Measurements from ENCODE around the gene PDE4D. TPM values are rescaled to one million over a fixed set of nuclear protein-coding genes. Genes with fewer than 3 reads are reported as not detected.

Gene PDE4D
- polyA plus RNA-seq, 3 donors = 1.3 to 22.7 (median 11.0) TPM

- no peak overlapping the region for H3K27ac ChIP-seq (ENCODE audit: low read depth, low read length)
Observed at GRCh38 chr5:59142927-59143326, 750.6 kb downstream of the PDE4D start.

DNA sequence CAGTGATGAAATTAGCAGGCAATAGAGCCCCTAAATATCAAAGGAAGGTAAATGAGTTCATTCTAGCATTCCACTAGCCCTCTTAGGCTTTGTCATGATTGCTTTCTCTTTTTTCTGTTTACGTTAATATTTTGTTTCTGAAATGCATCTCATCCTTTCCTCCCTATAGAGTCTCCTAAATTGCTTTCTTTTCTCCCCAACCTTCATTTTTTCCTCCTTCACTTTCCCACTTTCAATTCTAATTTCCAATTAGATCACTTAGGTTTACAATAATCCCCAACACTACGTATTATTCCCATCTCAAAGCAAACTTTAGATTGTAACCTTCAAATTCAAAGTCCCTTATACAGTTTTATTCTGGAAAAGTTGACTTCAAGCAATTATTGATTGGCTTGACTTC lies 751.4 kb downstream of the PDE4D start:
- WGBS, 3 donors = 96% methylated on average over 2 of the region's 2 CpGs

DNA sequence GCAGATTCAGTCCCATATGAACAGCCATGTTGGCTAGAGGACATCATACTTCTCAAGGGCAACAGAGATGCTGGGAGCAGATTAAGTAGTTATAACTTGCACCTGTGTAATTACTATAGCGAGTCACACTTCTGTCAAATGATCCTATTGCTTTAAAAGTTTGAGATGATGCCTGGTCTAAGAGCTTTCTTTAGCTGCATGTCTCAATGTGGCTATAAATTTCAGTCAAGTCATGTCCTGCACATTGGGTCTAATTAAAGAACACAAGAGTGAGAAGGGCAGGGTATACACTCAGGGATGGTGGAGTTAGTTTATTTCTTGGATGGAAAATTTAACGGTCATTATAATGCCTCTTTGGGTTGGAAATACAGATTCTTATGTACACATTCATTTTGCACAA lies 753.4 kb downstream of the PDE4D start:
- 90 to 98% (median 98%) methylated on average over 2 of the region's 2 CpGs for WGBS, 3 donors
- no peak overlapping the region for H3K27ac ChIP-seq (ENCODE audit: low read depth, low read length)

More for the DNA sequence above, 751.4 kb downstream of the PDE4D start:
- no peak overlapping the region for H3K27ac ChIP-seq (ENCODE audit: low read depth, low read length)

- no peak overlapping the region for H3K27ac ChIP-seq (ENCODE audit: low read depth, low read length)
- WGBS, 3 donors = 36 to 94% (median 87%) methylated on average over 1 of the region's 1 CpG
Observed at GRCh38 chr5:59139695-59140094, 753.8 kb downstream of the PDE4D start.

DNA sequence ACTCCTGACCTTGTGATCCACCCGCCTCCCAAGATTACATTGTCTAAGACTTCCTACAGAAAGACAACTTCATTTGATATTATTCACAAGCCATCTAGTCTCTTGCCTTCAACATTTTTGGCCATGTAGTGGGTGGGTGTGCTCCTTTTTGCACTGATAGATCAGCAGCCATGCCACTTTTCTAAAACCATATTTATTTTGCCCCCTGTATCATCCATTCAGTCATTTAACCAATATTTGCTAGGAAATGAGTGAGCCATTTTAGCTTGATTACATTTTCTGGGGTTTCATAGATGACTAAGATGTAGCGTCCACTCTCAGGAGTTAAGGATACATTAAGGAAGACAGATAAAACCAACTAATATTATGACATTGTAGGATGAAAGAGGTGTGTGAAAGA lies 755.0 kb downstream of the PDE4D start:
- WGBS, 3 donors = 93 to 96% (median 96%) methylated on average over 2 of the region's 2 CpGs
- no peak overlapping the region for H3K27ac ChIP-seq (ENCODE audit: low read depth, low read length)

GRCh38 chr5:59137846-59138245 lies 755.7 kb downstream of the PDE4D start:
- 77 to 88% (median 82%) methylated on average over 2 of the region's 2 CpGs for WGBS, 3 donors
- H3K27ac ChIP-seq (ENCODE audit: low read depth, low read length) = no peak overlapping the region

- H3K27ac ChIP-seq (ENCODE audit: low read depth, low read length) = no peak overlapping the region
- 45 to 50% (median 48%) methylated on average over 2 of the region's 2 CpGs for WGBS, 3 donors
Observed at GRCh38 chr5:59136549-59136948, 757.0 kb downstream of the PDE4D start.

- 85 to 92% (median 87%) methylated on average over 5 of the region's 5 CpGs for WGBS, 3 donors
- H3K27ac ChIP-seq (ENCODE audit: low read depth, low read length) = no peak overlapping the region
Observed at GRCh38 chr5:59134471-59135163, 758.9 kb downstream of the PDE4D start.

DNA sequence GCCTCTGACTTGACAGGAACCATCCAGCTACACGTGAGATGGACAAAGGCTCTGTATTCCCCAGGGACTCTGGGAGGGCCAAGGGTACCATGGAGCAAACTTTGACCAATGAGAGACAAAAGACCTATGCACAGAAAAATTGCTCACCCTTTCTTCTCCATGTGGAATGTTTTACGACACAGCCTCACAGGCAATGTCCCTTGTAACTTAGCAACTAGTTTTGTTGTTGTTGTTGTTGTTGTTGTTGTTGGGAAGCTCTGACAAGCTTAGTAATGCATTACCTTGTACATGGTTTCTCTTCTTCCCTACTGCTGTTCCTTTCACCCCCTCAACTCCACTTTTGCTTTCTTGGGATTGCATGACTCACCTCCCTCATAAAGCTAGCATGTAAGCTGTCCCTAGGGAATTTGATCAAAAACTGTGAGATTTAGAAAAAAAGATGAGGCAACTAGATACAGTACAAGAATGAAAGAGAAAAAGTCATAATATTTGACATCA lies 759.7 kb downstream of the PDE4D start:
- 77 to 87% (median 83%) methylated on average over 2 of the region's 2 CpGs for WGBS, 3 donors
- no peak overlapping the region for H3K27ac ChIP-seq (ENCODE audit: low read depth, low read length)

DNA sequence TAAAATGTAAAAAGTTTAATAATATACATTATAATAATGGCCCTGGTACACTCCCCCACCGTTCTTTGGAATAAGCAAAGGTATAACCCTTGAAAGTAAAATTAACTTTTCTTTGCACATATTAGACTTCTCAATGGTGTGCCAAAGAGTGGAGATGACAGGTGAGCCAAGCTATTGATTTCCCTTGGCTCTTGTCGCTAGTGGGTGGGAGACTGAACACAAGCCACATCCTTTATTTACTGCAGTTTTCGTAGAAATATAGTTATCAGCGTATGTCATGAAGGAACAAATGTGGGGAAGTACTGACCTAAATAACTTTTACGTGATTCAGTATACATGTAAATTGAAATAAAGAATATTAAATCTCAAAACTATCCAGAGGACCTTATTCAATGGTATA lies 761.4 kb downstream of the PDE4D start:
- no peak overlapping the region for H3K27ac ChIP-seq (ENCODE audit: low read depth, low read length)
- WGBS, 3 donors = 72 to 95% (median 92%) methylated on average over 5 of the region's 5 CpGs

DNA sequence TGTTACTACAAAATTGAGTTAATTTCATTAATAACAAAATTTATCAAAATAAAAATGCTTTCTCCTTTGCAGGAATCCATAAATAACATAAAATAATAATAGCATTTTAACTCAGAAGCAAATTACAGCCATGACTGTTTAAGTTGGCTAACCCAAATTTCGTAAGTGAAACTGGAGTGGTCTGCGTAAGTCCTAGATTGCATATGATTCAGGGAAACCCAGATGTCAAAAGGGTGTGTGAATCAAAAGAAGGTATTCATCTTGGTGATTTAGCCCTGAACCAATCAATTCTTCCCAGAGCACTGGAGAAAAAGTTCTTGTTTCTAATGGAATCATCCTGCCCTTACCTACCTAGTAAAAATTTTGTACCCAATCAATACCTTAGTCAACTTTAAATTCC lies 763.1 kb downstream of the PDE4D start:
- no peak overlapping the region for H3K27ac ChIP-seq (ENCODE audit: low read depth, low read length)
- 52 to 97% (median 71%) methylated on average over 2 of the region's 2 CpGs for WGBS, 3 donors

DNA sequence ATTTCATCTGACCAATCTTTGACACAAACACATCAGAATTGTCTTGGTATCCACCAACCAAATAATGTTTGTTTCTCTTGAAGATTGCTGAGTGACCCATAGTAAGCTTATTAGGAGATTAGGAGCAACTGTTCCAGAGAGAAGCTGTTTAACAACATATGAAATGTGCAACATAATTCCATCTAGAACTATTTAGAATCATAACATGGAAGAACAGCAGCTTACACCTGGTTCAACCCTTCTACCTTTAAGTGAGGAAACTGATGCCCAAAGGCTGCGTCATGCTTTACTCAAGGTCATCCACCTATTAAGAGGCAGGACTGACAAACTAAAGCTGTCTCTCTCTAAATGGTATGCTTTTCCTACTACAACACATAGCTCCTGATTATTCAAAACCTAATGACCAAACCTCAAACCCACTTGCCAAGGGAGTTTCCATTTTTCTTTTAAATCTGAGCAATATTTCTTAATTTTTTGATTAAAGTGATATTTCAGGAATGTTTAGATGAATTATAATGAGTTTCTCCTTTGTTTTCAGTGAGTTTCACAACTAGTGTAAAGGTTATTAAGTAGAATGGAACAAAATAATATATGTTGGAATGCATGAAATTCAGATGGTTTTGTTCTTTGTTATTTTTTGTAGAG lies 764.8 kb downstream of the PDE4D start:
- H3K27ac ChIP-seq (ENCODE audit: low read depth, low read length) = no peak overlapping the region
- 65 to 100% (median 94%) methylated on average over 1 of the region's 1 CpG for WGBS, 3 donors

DNA sequence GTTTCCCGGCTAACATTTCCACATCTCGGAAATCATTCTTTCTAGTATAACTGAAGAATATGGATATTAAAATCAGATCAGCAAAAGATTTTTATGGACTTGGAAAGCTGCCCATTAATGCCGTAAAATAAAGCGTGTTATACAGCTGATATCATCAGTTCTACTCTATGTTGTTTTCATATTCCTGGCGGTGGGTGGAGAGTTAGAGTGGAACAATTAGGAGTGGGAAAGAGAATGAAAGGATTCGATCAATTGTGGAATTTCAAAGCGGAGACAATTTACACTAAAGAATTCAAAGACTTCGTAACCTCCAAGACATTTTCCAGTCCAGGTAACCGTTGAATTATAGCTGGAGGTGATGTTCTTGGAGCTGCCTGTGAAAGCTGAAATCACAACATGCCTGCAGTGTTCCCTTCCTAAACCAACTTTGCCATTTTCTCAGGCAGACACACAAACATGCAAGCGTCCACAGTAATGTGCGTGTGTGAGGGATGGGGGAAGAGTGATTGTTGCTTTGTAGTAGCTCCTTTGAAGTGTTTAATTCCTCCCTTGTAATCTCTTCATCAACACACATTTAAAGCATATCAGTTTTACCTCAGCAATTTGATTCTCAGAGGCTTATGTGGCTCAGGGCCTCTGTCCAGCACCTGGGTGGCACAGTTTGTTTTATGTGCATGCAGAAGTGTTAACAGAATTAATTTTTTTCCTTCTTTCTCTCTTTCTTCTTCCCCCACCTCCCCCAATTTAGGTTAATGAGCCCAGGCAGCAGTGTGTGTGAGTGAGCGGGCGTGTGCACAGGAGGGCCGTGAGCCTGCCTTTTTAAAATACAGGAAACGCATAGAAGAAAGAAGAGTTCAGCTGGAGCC lies 766.6 kb downstream of the PDE4D start:
- peak overlapping the region; percentile 25 for H3K27ac ChIP-seq (ENCODE audit: low read depth, low read length)
- WGBS, 3 donors = 32 to 45% (median 33%) methylated on average over 15 of the region's 15 CpGs

GRCh38 chr5:59126016-59126707 lies 767.4 kb downstream of the PDE4D start:
- H3K27ac ChIP-seq (ENCODE audit: low read depth, low read length) = no peak overlapping the region
- 42 to 73% (median 53%) methylated on average over 5 of the region's 5 CpGs for WGBS, 3 donors

GRCh38 chr5:59125011-59125961 lies 768.2 kb downstream of the PDE4D start:
- H3K27ac ChIP-seq (ENCODE audit: low read depth, low read length) = no peak overlapping the region
- WGBS, 3 donors = 62 to 78% (median 67%) methylated on average over 9 of the region's 9 CpGs

DNA sequence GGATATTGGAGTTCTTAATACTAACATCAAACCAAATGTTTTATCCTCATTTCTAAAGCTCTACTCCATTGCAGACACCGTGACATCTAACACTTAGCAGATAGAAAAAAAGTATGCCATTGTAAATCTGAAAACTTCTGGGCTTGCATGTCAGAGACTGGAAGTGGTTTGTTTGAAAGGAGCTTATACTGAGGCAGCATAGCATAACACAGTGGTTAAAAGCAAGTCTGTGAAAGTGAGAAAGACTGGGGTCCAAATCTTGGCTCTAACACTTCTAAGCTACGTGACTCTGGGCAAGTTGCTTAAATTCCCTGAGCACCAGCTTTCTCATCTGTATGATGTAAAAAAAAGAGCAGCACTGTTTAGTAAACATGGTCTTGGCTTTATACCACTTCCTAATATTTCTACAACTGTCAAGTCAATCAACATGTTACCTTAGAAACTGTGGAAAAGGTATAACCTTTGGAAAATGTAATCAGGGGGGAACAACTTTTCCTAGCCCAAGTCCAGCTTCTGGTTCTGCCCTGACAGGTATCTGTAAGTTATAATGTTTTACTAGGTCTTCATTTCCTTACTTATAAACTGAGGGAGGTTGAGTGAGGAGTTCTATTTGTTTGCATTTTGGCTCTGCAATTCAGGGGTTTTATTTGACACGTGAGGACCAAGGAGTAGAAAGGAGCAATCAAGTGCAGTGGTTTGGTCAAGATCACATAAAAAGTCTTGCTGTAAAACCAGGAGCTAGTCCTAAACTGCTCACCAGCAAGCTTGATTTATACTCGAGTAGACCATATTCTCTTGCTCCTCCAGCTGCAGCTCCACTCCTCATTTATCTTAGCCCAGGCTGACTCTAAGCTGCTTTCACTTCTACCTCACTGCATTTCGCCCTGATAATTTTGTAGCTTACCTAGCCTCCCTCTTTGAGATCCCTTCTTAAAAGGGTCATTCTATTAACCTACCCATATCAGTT lies 769.6 kb downstream of the PDE4D start:
- no peak overlapping the region for H3K27ac ChIP-seq (ENCODE audit: low read depth, low read length)
- WGBS, 3 donors = 71 to 76% (median 74%) methylated on average over 5 of the region's 5 CpGs

Data from adipose tissue (tissue), 3 donors.